Measurements from ENCODE around the gene TFDP1. TPM values are rescaled to one million over a fixed set of nuclear protein-coding genes. Genes with fewer than 3 reads are reported as not detected.

TFDP1 gene
- total RNA-seq, 4 donors from 2014 or later: 19.2 to 45.3 (median 34.1) TPM

GRCh38 chr13:113552786-113553434 lies 31.6 kb upstream of the TFDP1 start:
- WGBS, 2 donors: 76 to 79% methylated on average over 16 of the region's 16 CpGs
- no peaks in the 10 kb centered on the region for H3K27me3 ChIP-seq
- H3K27ac ChIP-seq: no peak overlapping the region
- H3K9me3 ChIP-seq: no peaks in the 10 kb centered on the region
- TF ChIP-seq EP300 (IDR thresholded peaks at IDR 0.05) (no peak), CTCF (IDR thresholded peaks at IDR 0.05) (no peak), POLR2A (IDR thresholded peaks at IDR 0.05) (no peak)
- H3K4me3 ChIP-seq: no peak overlapping the region
- DNase-seq (ENCODE audit: low spot score in 2 of 2): no peak
- H3K36me3 ChIP-seq: peaks cover 0 to 63% (median 0%) of the 10 kb centered on the region in 3 donors
- peaks cover 0 to 11% (median 0%) of the 10 kb centered on the region in 4 donors for H3K4me1 ChIP-seq

GRCh38 chr13:113553511-113554332 lies 30.8 kb upstream of the TFDP1 start:
- TF ChIP-seq POLR2A (IDR thresholded peaks at IDR 0.05): no peak
- no peak for TF ChIP-seq EP300 (IDR thresholded peaks at IDR 0.05)
- no peak for TF ChIP-seq CTCF (IDR thresholded peaks at IDR 0.05)
- Histone ChIP-seq H3K36me3 (peaks cover 0 to 56% (median 0%) of the 10 kb centered on the region in 3 donors), H3K27me3 (no peaks in the 10 kb centered on the region), H3K4me3 (no peak overlapping the region), H3K9me3 (no peaks in the 10 kb centered on the region), H3K4me1 (peaks cover 0 to 3% (median 0%) of the 10 kb centered on the region in 4 donors), H3K27ac (no peak overlapping the region)
- 79 to 80% methylated on average over 16 of the region's 16 CpGs for WGBS, 2 donors
- DNase-seq (ENCODE audit: low spot score in 2 of 2): no peak

- Histone ChIP-seq H3K27me3 (no peaks in the 10 kb centered on the region), H3K4me1 (no peaks in the 10 kb centered on the region), H3K36me3 (peaks cover 0 to 51% (median 0%) of the 10 kb centered on the region in 3 donors), H3K27ac (no peak overlapping the region), H3K4me3 (no peak overlapping the region), H3K9me3 (no peaks in the 10 kb centered on the region)
- WGBS, 2 donors: 86 to 92% methylated on average over 9 of the region's 9 CpGs
- TF ChIP-seq POLR2A (IDR thresholded peaks at IDR 0.05) (no peak), CTCF (IDR thresholded peaks at IDR 0.05) (no peak), EP300 (IDR thresholded peaks at IDR 0.05) (no peak)
- DNase-seq (ENCODE audit: low spot score in 2 of 2): no peak
Observed at GRCh38 chr13:113554333-113554700, 30.2 kb upstream of the TFDP1 start.

- no peak overlapping the region for H3K27ac ChIP-seq
- TF ChIP-seq POLR2A (IDR thresholded peaks at IDR 0.05) (no peak), CTCF (IDR thresholded peaks at IDR 0.05) (no peak), EP300 (IDR thresholded peaks at IDR 0.05) (no peak)
- H3K27me3 ChIP-seq: no peaks in the 10 kb centered on the region
- peaks cover 0 to 48% (median 0%) of the 10 kb centered on the region in 3 donors for H3K36me3 ChIP-seq
- H3K9me3 ChIP-seq: no peaks in the 10 kb centered on the region
- no peak for DNase-seq (ENCODE audit: low spot score in 2 of 2)
- no peaks in the 10 kb centered on the region for H3K4me1 ChIP-seq
- H3K4me3 ChIP-seq: no peak overlapping the region
- 85 to 87% methylated on average over 4 of the region's 4 CpGs for WGBS, 2 donors
Observed at GRCh38 chr13:113555141-113555540, 29.4 kb upstream of the TFDP1 start.

- 95 to 96% methylated on average over 5 of the region's 5 CpGs for WGBS, 2 donors
- Histone ChIP-seq H3K9me3 (no peaks in the 10 kb centered on the region), H3K4me1 (no peaks in the 10 kb centered on the region), H3K36me3 (peaks cover 0 to 29% (median 0%) of the 10 kb centered on the region in 3 donors), H3K27ac (no peak overlapping the region), H3K4me3 (no peak overlapping the region), H3K27me3 (no peaks in the 10 kb centered on the region)
- TF ChIP-seq CTCF (IDR thresholded peaks at IDR 0.05) (no peak), POLR2A (IDR thresholded peaks at IDR 0.05) (no peak), EP300 (IDR thresholded peaks at IDR 0.05) (no peak)
- no peak for DNase-seq (ENCODE audit: low spot score in 2 of 2)
Observed at GRCh38 chr13:113557013-113557412, 27.5 kb upstream of the TFDP1 start.
